GM10248 (cell line): ENCODE results near the gene GRB7.

Source experiments
- CTCF ChIA-PET: fragments of 300-600 bp; sonication (Branson Sonifier 250); formaldehyde crosslinking; extraction: SDS; loops from one replicate; lab custom pipeline; 2021; ENCODE audit warnings: antibody characterized with exemption; lab: Yijun Ruan, JAX
- POLR2A ChIA-PET: fragments of 350-650 bp; sonication (Branson Sonifier 250); formaldehyde crosslinking; extraction: SDS; loops from one replicate; lab custom pipeline; 2020; ENCODE audit warnings: antibody characterized with exemption; lab: Yijun Ruan, JAX
- DNase-seq: peaks from one replicate; pipeline ENCODE4 v3.0.0; 2012; ENCODE audit errors: extremely low spot score
- TF ChIP-seq, protein P1 (sequence below): IDR thresholded peaks from 2 replicates; pipeline ENCODE4 v1.5.1; 2012; ENCODE audit warnings: mild to moderate bottlenecking, low read depth; ENCODE audit errors: extremely low read depth, missing control alignments, control extremely low read depth

Gene GRB7

DNA sequence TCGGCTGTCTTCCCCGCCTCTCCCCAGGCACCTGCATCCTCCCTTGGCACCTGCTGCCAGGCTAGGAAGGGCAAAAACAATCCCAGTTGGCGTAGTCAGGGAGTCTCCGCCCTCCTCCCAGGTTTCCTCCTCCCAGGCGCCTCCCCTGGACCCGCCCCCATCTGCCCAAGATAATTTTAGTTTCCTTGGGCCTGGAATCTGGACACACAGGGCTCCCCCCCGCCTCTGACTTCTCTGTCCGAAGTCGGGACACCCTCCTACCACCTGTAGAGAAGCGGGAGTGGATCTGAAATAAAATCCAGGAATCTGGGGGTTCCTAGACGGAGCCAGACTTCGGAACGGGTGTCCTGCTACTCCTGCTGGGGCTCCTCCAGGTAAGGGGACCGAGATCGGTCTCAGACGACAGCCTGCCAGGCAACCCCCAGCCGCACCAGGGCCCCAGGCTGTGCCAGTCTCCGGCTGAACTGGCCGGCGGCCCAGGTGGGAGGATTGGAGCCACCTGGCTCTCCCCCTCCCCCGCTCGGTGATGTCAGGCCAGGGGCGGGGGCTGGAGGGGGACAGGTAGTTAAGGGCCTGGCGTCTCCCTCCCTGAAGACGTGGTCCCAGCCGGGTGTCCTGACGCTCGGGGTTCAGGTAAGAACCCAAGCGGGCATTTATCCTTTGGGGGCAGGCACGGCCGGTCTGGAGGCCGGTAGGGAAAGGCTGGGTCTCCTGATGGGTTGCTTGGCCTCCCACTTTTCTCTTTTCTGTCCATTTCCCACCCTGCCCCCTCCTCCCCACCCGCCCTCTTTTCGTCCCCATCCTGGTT, at the start of gene GRB7:
Gene GRB7, plus strand, starts transcription at position 179 of the 808 bp plus-strand sequence. CDS start 4,364 bp downstream, outside the sequence.
- POLR2A ChIA-PET: no interaction called here
- CTCF ChIA-PET: interaction anchor here (1.7 to 1.9 kb wide), 2 partner anchors 115 to 116 kb away, joined by 4 read pairs; no protein-coding TSS in a partner anchor
- TF ChIP-seq, protein P1, sequence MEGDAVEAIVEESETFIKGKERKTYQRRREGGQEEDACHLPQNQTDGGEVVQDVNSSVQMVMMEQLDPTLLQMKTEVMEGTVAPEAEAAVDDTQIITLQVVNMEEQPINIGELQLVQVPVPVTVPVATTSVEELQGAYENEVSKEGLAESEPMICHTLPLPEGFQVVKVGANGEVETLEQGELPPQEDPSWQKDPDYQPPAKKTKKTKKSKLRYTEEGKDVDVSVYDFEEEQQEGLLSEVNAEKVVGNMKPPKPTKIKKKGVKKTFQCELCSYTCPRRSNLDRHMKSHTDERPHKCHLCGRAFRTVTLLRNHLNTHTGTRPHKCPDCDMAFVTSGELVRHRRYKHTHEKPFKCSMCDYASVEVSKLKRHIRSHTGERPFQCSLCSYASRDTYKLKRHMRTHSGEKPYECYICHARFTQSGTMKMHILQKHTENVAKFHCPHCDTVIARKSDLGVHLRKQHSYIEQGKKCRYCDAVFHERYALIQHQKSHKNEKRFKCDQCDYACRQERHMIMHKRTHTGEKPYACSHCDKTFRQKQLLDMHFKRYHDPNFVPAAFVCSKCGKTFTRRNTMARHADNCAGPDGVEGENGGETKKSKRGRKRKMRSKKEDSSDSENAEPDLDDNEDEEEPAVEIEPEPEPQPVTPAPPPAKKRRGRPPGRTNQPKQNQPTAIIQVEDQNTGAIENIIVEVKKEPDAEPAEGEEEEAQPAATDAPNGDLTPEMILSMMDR: no peak
- no peak for DNase-seq

DNA sequence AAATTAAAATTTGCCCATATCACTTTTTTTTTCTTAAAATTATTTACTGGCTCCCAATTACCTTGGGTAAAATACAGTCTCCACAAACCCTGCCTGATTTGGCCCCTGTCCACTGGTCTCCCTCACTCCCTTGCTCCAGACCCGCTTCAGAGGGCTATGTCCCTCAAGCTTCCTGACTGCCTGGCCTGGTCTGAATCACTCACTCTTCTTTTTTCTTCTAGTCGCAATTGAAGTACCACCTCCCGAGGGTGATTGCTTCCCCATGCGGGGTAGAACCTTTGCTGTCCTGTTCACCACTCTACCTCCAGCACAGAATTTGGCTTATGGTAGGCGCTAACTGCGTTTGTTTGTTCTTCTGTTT, 49.3 kb upstream of the GRB7 start:
- TF ChIP-seq, protein P1: no peak
- no peak for DNase-seq
- ChIA-PET POLR2A (interaction anchor here (0.5 to 0.9 kb wide), 2 partner anchors 12 to 29 kb away, joined by 3 to 5 read pairs; no protein-coding TSS in a partner anchor), CTCF (interaction anchor here (1.0 to 3.0 kb wide), 10 partner anchors 9 to 67 kb away, joined by 3 to 15 read pairs (median 6); partner anchors contain the start of genes MIEN1 and PNMT)

DNA sequence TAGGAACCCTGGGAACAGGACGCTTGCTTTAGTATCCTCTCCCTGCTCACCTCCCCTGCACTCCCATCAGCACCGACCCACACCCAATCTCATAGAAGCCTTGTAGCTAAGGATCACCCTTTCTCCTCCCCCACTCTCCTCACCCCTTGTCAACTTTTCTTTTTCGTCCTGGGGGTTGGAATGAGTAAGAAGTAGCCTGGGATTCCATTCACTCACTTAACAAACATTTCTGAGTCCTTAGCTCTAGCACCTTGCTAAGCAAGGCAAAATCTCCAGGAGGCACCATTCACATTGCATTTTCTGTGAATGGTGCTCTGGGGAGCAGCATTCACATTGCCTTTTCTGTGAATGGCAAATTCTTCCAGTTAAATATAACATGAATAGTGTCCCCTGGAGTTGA, 48.8 kb upstream of the GRB7 start:
- CTCF ChIA-PET: interaction anchor here (1.3 to 3.0 kb wide), 5 partner anchors 8 to 67 kb away, joined by 5 to 15 read pairs (median 7); partner anchors contain the start of gene MIEN1
- DNase-seq: no peak
- TF ChIP-seq, protein P1: no peak
- POLR2A ChIA-PET: interaction anchor here (0.6 to 0.7 kb wide), 2 partner anchors 31 to 44 kb away, joined by 4 to 5 read pairs; no protein-coding TSS in a partner anchor

DNA sequence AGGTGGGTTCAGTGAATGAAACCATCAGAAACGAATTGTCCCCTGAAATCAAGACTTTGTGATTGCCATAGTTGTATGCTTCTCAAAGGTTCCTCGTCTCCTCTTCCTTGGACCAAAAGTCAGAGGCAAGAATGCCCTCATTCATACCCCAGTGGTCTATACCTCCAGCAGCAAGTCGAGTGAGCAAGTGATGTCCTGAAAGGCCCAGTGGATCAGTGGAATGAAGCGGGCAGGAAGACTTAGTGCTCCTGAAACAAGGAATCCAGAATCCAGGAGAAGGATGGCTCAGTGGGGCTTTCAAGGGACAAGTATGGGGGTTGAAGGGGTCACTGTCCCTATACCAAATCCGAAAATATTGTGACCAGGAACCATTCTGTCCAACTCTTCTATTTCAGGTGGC, 43.1 kb upstream of the GRB7 start:
- CTCF ChIA-PET: interaction anchor here (1.4 to 2.7 kb wide), 4 partner anchors 8 to 41 kb away, joined by 3 to 12 read pairs (median 6); no protein-coding TSS in a partner anchor
- POLR2A ChIA-PET: no interaction called here
- DNase-seq: no peak
- TF ChIP-seq, protein P1: no peak

DNA sequence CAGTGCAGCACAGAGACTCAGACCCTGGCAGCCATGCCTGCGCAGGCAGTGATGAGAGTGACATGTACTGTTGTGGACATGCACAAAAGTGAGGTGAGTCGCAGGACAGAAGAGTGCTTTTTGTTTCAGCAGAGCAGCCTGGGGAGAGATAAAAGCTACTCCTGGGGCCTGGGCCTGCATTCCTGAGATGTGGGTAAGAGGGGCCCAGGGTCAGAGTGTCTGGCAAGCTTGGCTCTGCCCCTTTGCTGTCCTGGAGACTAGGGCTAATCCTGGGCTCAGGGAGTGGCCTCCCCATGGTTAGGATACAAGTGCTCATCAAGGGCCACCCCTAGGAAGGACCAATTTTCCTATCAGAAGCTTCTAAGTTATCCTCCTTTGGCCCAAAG, 42.7 kb upstream of the GRB7 start:
- TF ChIP-seq, protein P1: no peak
- ChIA-PET CTCF (interaction anchor here (0.7 to 2.7 kb wide), 5 partner anchors 9 to 41 kb away, joined by 3 to 12 read pairs (median 4); no protein-coding TSS in a partner anchor), POLR2A (interaction anchor here (0.6 kb wide), 1 partner anchor 28 kb away, joined by 4 read pairs; no protein-coding TSS in a partner anchor)
- DNase-seq: no peak

DNA sequence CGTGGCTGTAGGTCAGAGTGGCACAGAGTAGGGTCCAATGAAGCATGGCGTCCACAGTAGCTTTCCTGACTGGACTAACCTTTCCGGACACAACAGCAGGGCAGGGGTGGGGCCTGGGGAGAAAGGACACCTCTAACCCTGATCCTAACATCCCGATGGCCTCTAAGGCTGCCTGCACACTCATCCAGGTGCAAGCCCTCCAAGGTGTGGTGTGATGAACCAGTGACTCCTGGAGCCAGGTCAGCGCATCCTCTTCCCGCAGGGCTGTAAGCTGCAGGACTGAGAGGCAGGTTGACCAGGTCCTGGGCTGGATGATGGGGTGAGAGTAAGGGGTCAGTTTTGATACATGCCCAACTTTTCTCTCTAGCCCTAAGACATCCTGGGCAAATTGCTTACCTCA, 41.0 kb upstream of the GRB7 start:
- DNase-seq: no peak
- ChIA-PET CTCF (interaction anchor here (1.6 to 2.2 kb wide), 6 partner anchors 9 to 75 kb away, joined by 3 to 12 read pairs (median 6); partner anchors contain the start of genes MIEN1 and PGAP3), POLR2A (no interaction called here)
- TF ChIP-seq, protein P1: no peak
